HG03460 (cell line): Measurements from ENCODE around the gene CD200R1.

Experiments
- ATAC-seq: cut with Tn5 transposase; IDR thresholded peaks from one replicate; pipeline ENCODE4 v1.9.1; 2021; ENCODE audit not compliant: unreplicated experiment

CD200R1 gene

GRCh38 chr3:112894258-112894657 lies 80.6 kb downstream of the CD200R1 start:
- no peak for ATAC-seq

- ATAC-seq = no peak
Measured at GRCh38 chr3:112889357-112889756, 85.5 kb downstream of the CD200R1 start.

- no peak for ATAC-seq
Measured at GRCh38 chr3:112888381-112889085, 86.4 kb downstream of the CD200R1 start.

GRCh38 chr3:112884678-112885290 lies 90.1 kb downstream of the CD200R1 start:
- no peak for ATAC-seq

GRCh38 chr3:112881891-112882290 lies 93.0 kb downstream of the CD200R1 start:
- no peak for ATAC-seq

- ATAC-seq = no peak
Measured at GRCh38 chr3:112875561-112875960, 99.3 kb downstream of the CD200R1 start.

- peak; percentile 54 for ATAC-seq
Measured at GRCh38 chr3:112874725-112875124, 100.2 kb downstream of the CD200R1 start.

- no peak for ATAC-seq
Measured at GRCh38 chr3:112873632-112874031, 101.3 kb downstream of the CD200R1 start.

GRCh38 chr3:112871735-112872134 lies 103.2 kb downstream of the CD200R1 start:
- ATAC-seq = no peak
